Smooth muscle cell (in vitro differentiated cells): ENCODE results near the gene GCN1. TPM values are rescaled to one million over a fixed set of nuclear protein-coding genes. Genes with fewer than 3 reads are reported as not detected.

Source experiments
- DNase-seq: peaks from one replicate; lab custom pipeline; 2025; ENCODE audit not compliant: unreplicated experiment; lab: John Stamatoyannopoulos, UW
- H2AFZ ChIP-seq: fragments of 200-600 bp; sonication (generic); 2 replicates; pipeline ENCODE4 v1.6.0; 2016; ENCODE audit warnings: antibody characterized with exemption, low read depth, mild to moderate bottlenecking
- H3F3A ChIP-seq: fragments of 200-600 bp; sonication (generic); 2 replicates; pipeline ENCODE4 v1.6.0; 2017; ENCODE audit warnings: antibody characterized with exemption, low read depth
- H3K27ac ChIP-seq: fragments of 200-600 bp; sonication (generic); 2 replicates; pipeline ENCODE4 v1.5.1; 2016; ENCODE audit warnings: low read depth, mild to moderate bottlenecking
- H3K27me3 ChIP-seq: fragments of 200-600 bp; sonication (generic); 2 replicates; pipeline ENCODE4 v1.6.1; 2016; ENCODE audit warnings: low read depth, mild to moderate bottlenecking
- H3K36me3 ChIP-seq: fragments of 200-600 bp; sonication (generic); 2 replicates; pipeline ENCODE4 v1.5.1; 2016; ENCODE audit warnings: low read depth
- H3K4me1 ChIP-seq: fragments of 200-600 bp; sonication (generic); 2 replicates; pipeline ENCODE4 v1.5.1; 2016; ENCODE audit warnings: low read depth
- H3K4me2 ChIP-seq: fragments of 200-600 bp; sonication (generic); 2 replicates; pipeline ENCODE4 v1.6.0; 2016; ENCODE audit warnings: mild to moderate bottlenecking
- H3K4me3 ChIP-seq: fragments of 200-600 bp; sonication (generic); 2 replicates; pipeline ENCODE4 v1.5.1; 2016; ENCODE audit warnings: mild to moderate bottlenecking
- H3K79me2 ChIP-seq: fragments of 200-600 bp; sonication (generic); 2 replicates; pipeline ENCODE4 v1.6.0; 2016; ENCODE audit warnings: low read depth, mild to moderate bottlenecking
- H3K9ac ChIP-seq: fragments of 200-600 bp; sonication (generic); 2 replicates; pipeline ENCODE4 v1.6.0; 2016; ENCODE audit warnings: low read depth
- H3K9me3 ChIP-seq: fragments of 200-600 bp; sonication (generic); replicated peaks from 2 replicates; pipeline ENCODE4 v1.5.1; 2016; ENCODE audit warnings: low read depth
- H4K20me1 ChIP-seq: fragments of 200-600 bp; sonication (generic); 2 replicates; pipeline ENCODE4 v1.6.0; 2016; ENCODE audit warnings: low read depth
- CTCF ChIP-seq: fragments of 200-600 bp; sonication (generic); IDR thresholded peaks from 2 replicates; pipeline ENCODE4 v1.5.1; 2017; ENCODE audit warnings: borderline replicate concordance, mild to moderate bottlenecking, antibody characterized with exemption; ENCODE audit not compliant: insufficient read depth, poor library complexity, severe bottlenecking
- WGBS: methylation state at CpG from one replicate; pipeline ENCODE4 v1.1.7; 2016; ENCODE audit warnings: low lambda C conversion rate; 5-methylcytosine and 5-hydroxymethylcytosine counted together
- polyA plus RNA-seq: library from polyadenylated mRNA; unstranded; fragments of >200 nt; fragmentation: Nextera tagmentation; extraction: Ambion mirVana; gene quantifications from 2 replicates; pipeline ENCODE4 v1.2.1, GENCODE V29; 2016
- total RNA-seq: library from RNA; depleted of rRNA; stranded (reverse); fragments of >200 nt; gene quantifications from 2 replicates; pipeline ENCODE4 v1.2.3, GENCODE V29; 2014

GCN1 gene
- total and polyA plus RNA-seq, 2 experiments from 2014 or later = 31.6 to 44.3 TPM

- no peak overlapping the region for H3K4me2 ChIP-seq
- H3K4me1 ChIP-seq = peaks cover 8% of the 10 kb centered on the region
- H3K36me3 ChIP-seq = no peaks in the 10 kb centered on the region
- no peaks in the 10 kb centered on the region for H3K9me3 ChIP-seq
- WGBS = 75% methylated on average over 26 of the region's 26 CpGs
- DNase-seq = no peak
- no peak overlapping the region for H3K27ac ChIP-seq
- no peak for TF ChIP-seq CTCF
- peaks cover 98% of the 10 kb centered on the region for H4K20me1 ChIP-seq
- H2AFZ ChIP-seq = no peak overlapping the region
- no peak overlapping the region for H3K9ac ChIP-seq
- no peaks in the 10 kb centered on the region for H3K27me3 ChIP-seq
- no peak overlapping the region for H3K4me3 ChIP-seq
- no peaks in the 10 kb centered on the region for H3F3A ChIP-seq
- peaks cover 95% of the 10 kb centered on the region for H3K79me2 ChIP-seq
Measured at GRCh38 chr12:120110550-120111501, 83.7 kb downstream of the GCN1 start.

- H3K36me3 ChIP-seq = no peaks in the 10 kb centered on the region
- H3K9ac ChIP-seq = no peak overlapping the region
- H4K20me1 ChIP-seq = peaks cover 98% of the 10 kb centered on the region
- peaks cover 91% of the 10 kb centered on the region for H3K79me2 ChIP-seq
- no peak overlapping the region for H3K4me3 ChIP-seq
- H3F3A ChIP-seq = no peaks in the 10 kb centered on the region
- WGBS = 84% methylated on average over 10 of the region's 10 CpGs
- no peaks in the 10 kb centered on the region for H3K4me1 ChIP-seq
- no peak overlapping the region for H3K27ac ChIP-seq
- no peaks in the 10 kb centered on the region for H3K9me3 ChIP-seq
- H3K27me3 ChIP-seq = no peaks in the 10 kb centered on the region
- no peak for TF ChIP-seq CTCF
- H2AFZ ChIP-seq = no peak overlapping the region
- no peak for DNase-seq
- H3K4me2 ChIP-seq = no peak overlapping the region
Measured at GRCh38 chr12:120109570-120110267, 84.8 kb downstream of the GCN1 start.

GRCh38 chr12:120106151-120106550 lies 88.4 kb downstream of the GCN1 start:
- Histone ChIP-seq H3K4me3 (no peak overlapping the region), H3K4me1 (no peaks in the 10 kb centered on the region), H3K9me3 (no peaks in the 10 kb centered on the region), H3K4me2 (no peak overlapping the region), H3K27me3 (no peaks in the 10 kb centered on the region), H4K20me1 (peaks cover 100% of the 10 kb centered on the region), H3K79me2 (peaks cover 80% of the 10 kb centered on the region), H3K36me3 (no peaks in the 10 kb centered on the region), H3K27ac (no peak overlapping the region), H3K9ac (no peak overlapping the region), H3F3A (no peaks in the 10 kb centered on the region), H2AFZ (no peak overlapping the region)
- TF ChIP-seq CTCF = no peak
- 88% methylated on average over 1 of the region's 1 CpG for WGBS
- DNase-seq = no peak
